HEK293T (cell line): Measurements from ENCODE around the gene FUT3.
A peak's percentile ranks its signal among the peaks of the same experiment; 100 is the strongest.

Experiments used
- CTCF ChIA-PET: fragments of 350-600 bp; formaldehyde crosslinking; extraction: SDS; loops from one replicate; lab custom pipeline; 2021; ENCODE audit warnings: antibody characterized with exemption, inconsistent platforms; lab: Yijun Ruan, JAX
- POLR2A ChIA-PET: fragments of 350-600 bp; formaldehyde crosslinking; extraction: SDS; loops from one replicate; lab custom pipeline; 2020; ENCODE audit warnings: antibody characterized with exemption, inconsistent platforms; lab: Yijun Ruan, JAX
- DNase-seq: peaks from one replicate; pipeline ENCODE4 v3.0.0; 2012; ENCODE audit warnings: mixed read lengths; ENCODE audit errors: extremely low spot score
- ARNT ChIP-seq: fragments of 450-650 bp; IDR thresholded peaks from 2 replicates; pipeline ENCODE4 v1.6.1; 2017; ENCODE audit warnings: mild to moderate bottlenecking
- BHLHE40 ChIP-seq: fragments of 450-650 bp; IDR thresholded peaks from 2 replicates; pipeline ENCODE4 v1.6.1; 2016; ENCODE audit warnings: mild to moderate bottlenecking, moderate library complexity, borderline replicate concordance
- CTBP1 ChIP-seq: fragments of 450-650 bp; IDR thresholded peaks from 2 replicates; pipeline ENCODE4 v1.6.1; 2016; ENCODE audit warnings: borderline replicate concordance
- ELF4 ChIP-seq: fragments of 450-650 bp; IDR thresholded peaks from 2 replicates; pipeline ENCODE4 v1.6.1; 2017; ENCODE audit warnings: antibody characterized with exemption
- FOXA1 ChIP-seq: fragments of 450-650 bp; IDR thresholded peaks from 2 replicates; pipeline ENCODE4 v1.6.1; 2016; ENCODE audit warnings: mild to moderate bottlenecking
- FOXK2 ChIP-seq: fragments of 450-650 bp; IDR thresholded peaks from 2 replicates; pipeline ENCODE4 v1.6.1; 2016; ENCODE audit warnings: mild to moderate bottlenecking
- FOXM1 ChIP-seq: fragments of 450-650 bp; IDR thresholded peaks from 2 replicates; pipeline ENCODE4 v1.6.1; 2017; ENCODE audit warnings: mild to moderate bottlenecking, borderline replicate concordance
- HDGF ChIP-seq: fragments of 450-650 bp; IDR thresholded peaks from 2 replicates; pipeline ENCODE4 v1.6.1; 2017; ENCODE audit warnings: antibody characterized with exemption, borderline replicate concordance
- L3MBTL2 ChIP-seq: fragments of 450-650 bp; conservative IDR thresholded peaks from 2 replicates; pipeline ENCODE4 v1.6.1; 2016; ENCODE audit warnings: mild to moderate bottlenecking
- LEF1 ChIP-seq: fragments of 450-650 bp; IDR thresholded peaks from 2 replicates; pipeline ENCODE4 v1.6.1; 2017; ENCODE audit warnings: mild to moderate bottlenecking, borderline replicate concordance
- SP1 ChIP-seq: fragments of 450-650 bp; IDR thresholded peaks from 2 replicates; pipeline ENCODE4 v1.6.1; 2017
- SUZ12 ChIP-seq: fragments of 450-650 bp; IDR thresholded peaks from 2 replicates; pipeline ENCODE4 v1.6.1; 2016; ENCODE audit warnings: mild to moderate bottlenecking
- TARDBP ChIP-seq: fragments of 450-650 bp; IDR thresholded peaks from 2 replicates; pipeline ENCODE4 v1.6.1; 2016
- ZNF384 ChIP-seq: fragments of 450-650 bp; IDR thresholded peaks from 2 replicates; pipeline ENCODE4 v1.6.1; 2016
- TF ChIP-seq, protein P1 (sequence below): fragments of 450-650 bp; IDR thresholded peaks from 2 replicates; pipeline ENCODE4 v1.6.1; 2016

FUT3 gene

DNA sequence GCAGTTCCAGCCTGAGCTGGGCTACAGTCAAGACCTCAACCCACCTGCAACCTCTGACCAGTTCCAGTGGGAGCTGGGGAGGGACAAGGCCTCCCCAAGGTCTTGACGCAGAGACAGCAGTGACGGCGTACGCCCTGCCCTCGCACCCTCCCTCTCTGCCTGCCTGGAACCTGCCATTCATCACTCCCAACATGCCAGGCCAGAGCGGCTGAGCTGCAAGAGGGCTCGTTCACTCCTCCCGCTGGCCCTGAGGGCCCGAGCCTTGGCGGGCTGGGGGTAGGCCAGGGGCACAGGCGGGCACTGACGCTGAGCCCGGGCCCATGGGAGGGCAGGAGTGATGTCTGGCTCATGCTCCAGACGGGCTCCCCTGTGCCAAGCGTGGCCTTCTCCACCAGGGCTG, 44.2 kb upstream of the FUT3 start:
- ChIA-PET CTCF (interaction anchor here (1.4 kb wide), 1 partner anchor 91 kb away, joined by 6 read pairs; no protein-coding TSS in a partner anchor), POLR2A (no interaction called here)
- TF ChIP-seq TARDBP = no peak
- no peak for TF ChIP-seq BHLHE40
- TF ChIP-seq FOXM1 = no peak
- no peak for TF ChIP-seq ELF4
- DNase-seq = no peak

DNA sequence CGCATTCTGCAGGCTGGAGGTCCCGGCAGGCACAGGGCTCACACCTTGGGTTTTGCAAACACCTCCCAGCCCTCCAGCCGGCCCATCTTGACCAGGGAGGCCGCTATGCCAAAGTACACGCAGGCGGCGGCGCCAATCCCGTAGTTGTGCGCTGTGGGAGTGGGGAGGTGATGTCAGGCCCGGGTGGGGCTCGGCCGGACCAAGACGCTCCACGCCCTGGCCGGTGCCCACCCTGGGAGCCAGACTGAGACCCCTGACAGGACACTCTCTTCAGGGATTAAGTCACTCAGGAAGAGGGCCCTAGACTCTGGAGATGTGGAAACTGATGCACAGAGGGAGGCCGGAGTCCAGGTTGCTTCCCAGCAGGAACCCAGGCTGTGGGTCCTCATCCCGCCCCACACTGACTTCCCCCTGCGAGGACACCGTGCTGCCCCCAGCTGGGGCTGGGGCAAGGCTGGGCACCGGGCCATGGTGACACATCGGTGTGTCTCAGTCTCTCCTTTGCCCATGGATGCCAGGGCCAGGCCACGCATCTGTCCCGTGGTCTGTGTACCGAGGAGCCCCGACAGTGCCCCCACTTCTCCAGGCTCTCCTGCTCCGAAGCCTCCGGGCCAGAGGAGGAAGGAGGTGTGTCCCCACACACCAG, 43.6 kb upstream of the FUT3 start:
- DNase-seq = no peak
- TF ChIP-seq ELF4 = no peak
- no peak for TF ChIP-seq SP1
- TF ChIP-seq FOXM1 = no peak
- no peak for TF ChIP-seq HDGF
- TF ChIP-seq TARDBP = no peak
- TF ChIP-seq FOXA1 = no peak
- no peak for TF ChIP-seq SUZ12
- no peak for TF ChIP-seq ZNF384
- no peak for TF ChIP-seq L3MBTL2
- no peak for TF ChIP-seq LEF1
- TF ChIP-seq BHLHE40 = no peak
- no peak for TF ChIP-seq FOXK2
- no peak for TF ChIP-seq ARNT
- ChIA-PET CTCF (interaction anchor here (1.4 kb wide), 1 partner anchor 91 kb away, joined by 6 read pairs; no protein-coding TSS in a partner anchor), POLR2A (no interaction called here)

DNA sequence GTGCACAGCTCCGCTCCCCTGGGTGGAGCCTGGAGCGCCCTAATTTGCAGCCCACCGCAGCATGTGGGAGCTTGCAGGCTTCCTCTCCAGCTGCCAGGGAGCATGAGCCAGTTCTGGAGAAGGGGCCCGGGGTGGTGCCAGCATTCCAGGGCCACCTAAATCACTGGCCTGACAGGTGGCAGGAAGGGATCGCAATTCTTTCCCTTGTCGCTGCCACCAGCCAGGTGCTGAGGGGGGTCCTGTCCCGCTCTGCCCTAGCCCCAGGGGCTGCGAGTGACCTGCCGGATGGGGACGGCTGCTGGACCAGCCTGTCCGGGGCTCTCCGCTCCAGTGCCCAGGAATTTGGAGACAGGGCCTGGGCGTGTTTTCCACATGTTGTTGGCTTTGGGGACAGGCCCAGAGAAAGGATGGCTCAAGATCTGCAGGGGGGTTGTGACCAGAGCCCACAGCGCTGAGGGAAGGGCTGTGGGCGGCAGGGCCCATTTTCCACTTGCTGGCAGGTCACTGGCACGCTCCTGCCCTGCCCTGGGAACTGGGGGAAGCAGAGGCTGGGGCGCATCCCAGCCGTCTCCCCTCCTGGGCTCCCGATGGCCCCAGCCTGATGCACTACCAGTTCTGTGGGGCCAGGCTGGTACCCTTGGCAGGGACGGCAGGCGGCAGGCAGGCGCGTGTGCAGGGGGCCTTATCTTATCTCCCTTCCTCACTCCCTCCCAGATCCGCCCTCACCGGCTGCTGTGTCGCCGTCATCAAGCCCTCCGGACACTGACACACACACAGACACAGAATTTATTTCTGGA, 42.9 kb upstream of the FUT3 start:
- POLR2A ChIA-PET = interaction anchor here (1.8 to 2.0 kb wide), 2 partner anchors 9 to 90 kb away, joined by 7 to 8 read pairs; partner anchors contain the start of genes NDUFA11 and NRTN
- no peak for DNase-seq
- TF ChIP-seq, protein P1, sequence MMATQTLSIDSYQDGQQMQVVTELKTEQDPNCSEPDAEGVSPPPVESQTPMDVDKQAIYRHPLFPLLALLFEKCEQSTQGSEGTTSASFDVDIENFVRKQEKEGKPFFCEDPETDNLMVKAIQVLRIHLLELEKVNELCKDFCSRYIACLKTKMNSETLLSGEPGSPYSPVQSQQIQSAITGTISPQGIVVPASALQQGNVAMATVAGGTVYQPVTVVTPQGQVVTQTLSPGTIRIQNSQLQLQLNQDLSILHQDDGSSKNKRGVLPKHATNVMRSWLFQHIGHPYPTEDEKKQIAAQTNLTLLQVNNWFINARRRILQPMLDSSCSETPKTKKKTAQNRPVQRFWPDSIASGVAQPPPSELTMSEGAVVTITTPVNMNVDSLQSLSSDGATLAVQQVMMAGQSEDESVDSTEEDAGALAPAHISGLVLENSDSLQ = 0 out of 2 replicates have a peak, but pooled peaks have one; percentile 5
- TF ChIP-seq CTBP1 = no peak
- CTCF ChIA-PET = interaction anchor here (0.8 to 4.2 kb wide), 2 partner anchors 66 to 90 kb away, joined by 3 to 22 read pairs; partner anchors contain the start of gene NRTN

DNA sequence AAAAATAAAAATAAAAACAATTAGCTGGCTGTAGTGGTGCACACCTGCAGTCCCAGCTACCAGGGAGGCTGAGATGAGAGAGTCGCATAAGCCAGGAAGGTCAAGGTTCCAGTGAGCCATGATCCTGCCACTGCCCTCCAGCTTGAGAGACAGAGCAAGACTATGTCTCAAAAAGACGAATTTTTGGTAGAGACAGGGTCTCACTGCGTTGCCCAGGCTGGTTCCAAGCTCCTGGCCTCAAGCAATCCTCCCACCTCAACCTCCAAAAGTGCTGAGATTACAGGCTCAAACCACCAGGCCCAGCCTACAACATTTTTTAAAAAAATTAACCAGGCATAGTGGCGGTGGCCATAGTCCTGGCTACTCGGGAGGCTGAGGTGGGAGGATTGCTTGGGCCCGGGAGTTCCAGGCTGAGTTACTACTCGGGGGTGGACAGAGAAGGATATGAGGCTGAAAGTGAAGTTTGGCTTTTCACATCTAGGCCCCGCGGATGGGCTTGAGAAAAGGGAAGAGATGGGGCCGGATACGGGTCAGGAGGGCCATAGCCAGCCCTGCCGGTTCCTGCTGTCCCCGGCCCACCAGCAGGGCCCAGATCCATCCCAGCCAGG, 42.2 kb upstream of the FUT3 start:
- TF ChIP-seq ZNF384 = no peak
- TF ChIP-seq FOXK2 = no peak
- TF ChIP-seq CTBP1 = no peak
- TF ChIP-seq FOXM1 = no peak
- TF ChIP-seq FOXA1 = no peak
- no peak for TF ChIP-seq TARDBP
- TF ChIP-seq HDGF = no peak
- no peak for TF ChIP-seq BHLHE40
- no peak for TF ChIP-seq ELF4
- no peak for TF ChIP-seq SP1
- TF ChIP-seq, protein P1 = no peak
- TF ChIP-seq LEF1 = no peak
- CTCF ChIA-PET = interaction anchor here (0.6 to 4.2 kb wide), 3 partner anchors 65 to 129 kb away, joined by 3 to 22 read pairs (median 3); partner anchors contain the start of gene NRTN
- no peak for DNase-seq
- POLR2A ChIA-PET = interaction anchor here (1.8 to 2.0 kb wide), 2 partner anchors 10 to 89 kb away, joined by 7 to 8 read pairs; partner anchors contain the start of genes NDUFA11 and NRTN

DNA sequence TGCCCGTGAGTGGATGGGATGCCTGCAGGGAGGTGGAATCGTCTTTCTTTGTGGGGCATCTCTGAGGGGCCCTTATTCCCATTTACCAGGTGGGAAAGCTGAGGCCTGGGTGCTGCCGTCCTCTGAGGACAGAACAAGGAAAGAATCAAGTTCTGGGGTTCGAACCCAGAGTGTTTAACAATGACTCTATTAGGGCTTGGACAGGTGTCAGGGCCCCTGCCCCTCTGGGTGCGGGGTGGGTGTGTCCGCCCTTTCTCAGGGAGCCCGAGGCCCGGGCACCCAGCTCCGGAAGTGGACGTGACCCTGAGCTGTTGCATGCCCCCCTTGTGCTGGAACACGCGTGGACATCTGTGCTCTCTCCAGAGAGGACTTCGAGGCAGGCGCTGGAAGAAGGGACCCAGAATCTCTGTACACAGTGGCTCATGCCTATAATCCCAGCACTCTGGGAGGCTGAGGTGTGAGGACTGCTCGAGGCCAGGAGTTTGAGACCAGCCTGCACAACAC, 41.6 kb upstream of the FUT3 start:
- no peak for DNase-seq
- CTCF ChIA-PET = interaction anchor here (0.6 to 4.2 kb wide), 3 partner anchors 64 to 129 kb away, joined by 3 to 22 read pairs (median 3); partner anchors contain the start of gene NRTN
- TF ChIP-seq FOXK2 (no peak), TARDBP (no peak), ELF4 (no peak)

DNA sequence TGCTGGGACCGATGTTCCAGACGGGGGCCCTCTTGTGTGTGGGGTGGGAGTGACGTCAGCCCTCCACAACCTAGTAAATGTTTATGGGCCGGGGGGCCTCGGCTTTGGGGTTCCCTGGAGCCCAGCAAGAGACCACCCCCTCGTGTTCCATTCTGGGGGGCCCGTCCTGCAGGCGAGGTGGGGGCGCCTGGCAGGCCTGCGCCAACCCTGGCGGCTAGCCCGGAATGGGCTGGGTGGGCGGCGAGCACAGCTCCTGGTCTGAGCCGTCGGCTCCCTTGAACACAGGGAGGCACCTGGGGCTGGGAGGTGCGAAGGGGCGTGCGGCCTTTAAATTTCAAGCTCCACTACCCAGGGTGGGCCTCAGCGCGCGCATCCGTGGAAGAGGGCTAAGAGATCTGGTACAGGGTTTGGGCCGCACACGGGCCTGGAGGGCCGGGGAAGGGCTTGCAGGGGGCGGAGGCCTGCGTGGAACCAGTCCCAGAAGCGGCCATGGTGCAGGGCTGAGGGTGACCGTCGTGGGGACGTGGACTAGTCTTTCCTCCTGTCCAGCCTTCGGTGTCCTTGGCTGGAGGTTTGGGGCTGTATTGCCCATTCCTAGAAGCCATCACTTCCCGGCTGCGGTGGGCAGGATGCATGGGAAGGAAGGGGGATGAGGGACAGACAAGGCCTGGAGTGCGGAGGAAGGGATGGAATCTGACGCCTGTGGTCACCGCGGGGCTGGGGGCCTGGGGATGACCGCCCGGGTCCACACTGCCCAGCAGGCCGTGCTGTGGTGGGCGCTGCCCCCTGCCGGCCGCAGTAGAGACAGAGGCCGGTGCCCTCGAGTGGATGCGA, 40.9 kb upstream of the FUT3 start:
- DNase-seq = peak; percentile 56
- CTCF ChIA-PET = interaction anchor here (0.7 to 4.2 kb wide), 3 partner anchors 12 to 88 kb away, joined by 3 to 22 read pairs (median 3); partner anchors contain the start of genes NDUFA11 and NRTN

More for the DNA sequence above, 41.6 kb upstream of the FUT3 start:
- POLR2A ChIA-PET = interaction anchor here (1.8 to 3.3 kb wide), 3 partner anchors 10 to 89 kb away, joined by 7 to 17 read pairs (median 8); partner anchors contain the start of genes NDUFA11 and NRTN

More for the DNA sequence above, 40.9 kb upstream of the FUT3 start:
- TF ChIP-seq BHLHE40 = no peak
- no peak for TF ChIP-seq HDGF
- no peak for TF ChIP-seq FOXK2
- TF ChIP-seq ARNT = no peak
- TF ChIP-seq, protein P1 = no peak
- TF ChIP-seq ZNF384 = no peak
- no peak for TF ChIP-seq SUZ12
- no peak; the same call in 1 of the 2 replicates for TF ChIP-seq FOXM1
- TF ChIP-seq TARDBP = no peak
- TF ChIP-seq FOXA1 = no peak
- TF ChIP-seq SP1 = no peak
- TF ChIP-seq L3MBTL2 = no peak
- POLR2A ChIA-PET = interaction anchor here (1.8 to 3.3 kb wide), 4 partner anchors 11 to 88 kb away, joined by 7 to 17 read pairs (median 10); partner anchors contain the start of genes NDUFA11 and NRTN
